Measurements from ENCODE around the gene LMO2. TPM values are rescaled to one million over a fixed set of nuclear protein-coding genes. Genes with fewer than 3 reads are reported as not detected.
"Not testable (repeated sequence)": the region's sequence is repeated elsewhere in the genome, so short reads cannot be mapped to it uniquely, and the experiment has no call there.

LMO2 gene
- total RNA-seq, 2 donors from 2014 or later: 37.0 to 74.3 TPM

DNA sequence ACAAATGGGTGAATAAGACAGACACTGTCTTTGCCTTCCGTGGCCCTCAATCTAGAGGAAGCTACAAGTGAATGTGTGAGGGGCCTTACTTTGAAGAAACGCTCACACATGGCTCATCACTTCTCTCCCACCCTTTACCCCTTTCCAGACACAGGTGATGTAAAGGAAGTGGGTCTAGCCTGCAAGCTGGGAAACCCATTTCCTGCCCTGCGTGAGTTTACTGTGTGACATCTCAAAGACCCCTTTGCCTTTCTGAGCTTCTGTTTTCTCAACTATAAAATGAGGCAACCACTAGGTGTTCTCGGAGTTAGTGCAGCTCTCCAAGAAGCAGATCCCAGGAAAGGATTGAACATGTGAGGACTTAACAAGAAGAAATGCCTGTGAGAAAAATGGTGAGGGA lies 43.1 kb upstream of the LMO2 start:
- H3K4me1 ChIP-seq (ENCODE audit: control insufficient read depth in 1 of 2, low read depth in 2 of 2): peaks cover 25 to 51% of the 10 kb centered on the region in 2 donors
- no peaks in the 10 kb centered on the region for H3K27me3 ChIP-seq (replicated peaks; ENCODE audit: insufficient read depth)
- TF ChIP-seq, protein P1, sequence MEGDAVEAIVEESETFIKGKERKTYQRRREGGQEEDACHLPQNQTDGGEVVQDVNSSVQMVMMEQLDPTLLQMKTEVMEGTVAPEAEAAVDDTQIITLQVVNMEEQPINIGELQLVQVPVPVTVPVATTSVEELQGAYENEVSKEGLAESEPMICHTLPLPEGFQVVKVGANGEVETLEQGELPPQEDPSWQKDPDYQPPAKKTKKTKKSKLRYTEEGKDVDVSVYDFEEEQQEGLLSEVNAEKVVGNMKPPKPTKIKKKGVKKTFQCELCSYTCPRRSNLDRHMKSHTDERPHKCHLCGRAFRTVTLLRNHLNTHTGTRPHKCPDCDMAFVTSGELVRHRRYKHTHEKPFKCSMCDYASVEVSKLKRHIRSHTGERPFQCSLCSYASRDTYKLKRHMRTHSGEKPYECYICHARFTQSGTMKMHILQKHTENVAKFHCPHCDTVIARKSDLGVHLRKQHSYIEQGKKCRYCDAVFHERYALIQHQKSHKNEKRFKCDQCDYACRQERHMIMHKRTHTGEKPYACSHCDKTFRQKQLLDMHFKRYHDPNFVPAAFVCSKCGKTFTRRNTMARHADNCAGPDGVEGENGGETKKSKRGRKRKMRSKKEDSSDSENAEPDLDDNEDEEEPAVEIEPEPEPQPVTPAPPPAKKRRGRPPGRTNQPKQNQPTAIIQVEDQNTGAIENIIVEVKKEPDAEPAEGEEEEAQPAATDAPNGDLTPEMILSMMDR (IDR thresholded peaks at IDR 0.05): no peak
- H3K27ac ChIP-seq: no peak overlapping the region
- H3K9me3 ChIP-seq: no peaks in the 10 kb centered on the region
- no peak for ATAC-seq (ENCODE audit: insufficient number of reproducible peaks, low FRiP score, low read depth)
- H3K36me3 ChIP-seq: no peaks in the 10 kb centered on the region
- no peak for DNase-seq (ENCODE audit: low spot score)
- no peak overlapping the region for H3K4me3 ChIP-seq

DNA sequence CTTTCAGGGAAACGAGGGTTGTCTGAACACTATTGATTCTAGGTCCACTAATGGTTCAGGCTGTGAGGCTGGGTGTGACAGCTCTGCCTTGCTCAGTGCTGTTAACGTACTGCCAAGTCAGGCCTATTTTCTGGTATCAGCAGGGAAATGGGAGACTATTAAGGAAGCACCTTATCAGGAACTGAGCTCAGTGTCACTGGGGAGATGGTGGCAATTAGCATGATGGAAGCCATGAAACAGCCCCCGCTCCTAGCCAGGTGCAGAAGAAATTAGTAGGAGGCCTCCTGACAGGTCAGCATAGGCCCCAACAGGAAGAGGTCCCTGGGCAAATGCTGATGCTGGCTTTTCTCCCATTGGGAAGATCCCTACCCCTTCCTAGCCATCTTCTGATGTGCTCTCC lies 42.6 kb upstream of the LMO2 start:
- H3K4me3 ChIP-seq: no peak overlapping the region
- DNase-seq (ENCODE audit: low spot score): no peak
- no peaks in the 10 kb centered on the region for H3K36me3 ChIP-seq
- no peaks in the 10 kb centered on the region for H3K27me3 ChIP-seq (replicated peaks; ENCODE audit: insufficient read depth)
- no peak for ATAC-seq (ENCODE audit: insufficient number of reproducible peaks, low FRiP score, low read depth)
- no peak overlapping the region for H3K27ac ChIP-seq
- TF ChIP-seq, protein P1 (IDR thresholded peaks at IDR 0.05): no peak
- H3K9me3 ChIP-seq: no peaks in the 10 kb centered on the region
- H3K4me1 ChIP-seq (ENCODE audit: control insufficient read depth in 1 of 2, low read depth in 2 of 2): peaks cover 27 to 55% of the 10 kb centered on the region in 2 donors

- H3K27ac ChIP-seq: no peak overlapping the region
- DNase-seq (ENCODE audit: low spot score) (no peak), ATAC-seq (ENCODE audit: insufficient number of reproducible peaks, low FRiP score, low read depth) (no peak)
- no peaks in the 10 kb centered on the region for H3K27me3 ChIP-seq (replicated peaks; ENCODE audit: insufficient read depth)
- H3K4me1 ChIP-seq (ENCODE audit: control insufficient read depth in 1 of 2, low read depth in 2 of 2): peaks cover 27 to 51% of the 10 kb centered on the region in 2 donors
- no peaks in the 10 kb centered on the region for H3K9me3 ChIP-seq
- no peak overlapping the region for H3K4me3 ChIP-seq
- TF ChIP-seq, protein P1 (IDR thresholded peaks at IDR 0.05): no peak
- no peaks in the 10 kb centered on the region for H3K36me3 ChIP-seq
Observed at GRCh38 chr11:33933602-33934001, 41.7 kb upstream of the LMO2 start.

DNA sequence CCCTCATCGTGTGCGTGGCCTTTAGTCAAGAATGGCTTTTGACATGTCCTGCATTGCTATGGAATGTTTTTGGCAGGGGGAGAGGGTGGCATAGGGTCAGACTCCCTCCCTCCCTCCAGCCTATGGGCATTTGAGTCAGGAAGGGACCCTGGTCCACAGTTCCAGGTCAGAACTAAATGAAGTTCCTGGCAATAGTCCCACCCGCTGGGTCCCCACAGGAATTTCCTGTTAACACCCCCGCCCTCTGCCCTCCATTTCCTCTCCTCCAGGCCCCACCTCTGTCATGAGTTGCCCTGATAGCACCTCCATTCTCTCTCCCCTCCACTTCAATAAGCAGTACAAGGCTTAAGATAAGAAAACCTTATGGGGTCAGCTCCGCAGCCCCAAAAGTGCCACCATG lies 40.8 kb upstream of the LMO2 start:
- ATAC-seq (ENCODE audit: insufficient number of reproducible peaks, low FRiP score, low read depth): no peak
- H3K27me3 ChIP-seq (replicated peaks; ENCODE audit: insufficient read depth): no peaks in the 10 kb centered on the region
- peak overlapping the region in 1 of 2 donors; percentile 64 for H3K27ac ChIP-seq
- H3K36me3 ChIP-seq: no peaks in the 10 kb centered on the region
- no peak overlapping the region for H3K4me3 ChIP-seq
- H3K9me3 ChIP-seq: no peaks in the 10 kb centered on the region
- no peak for DNase-seq (ENCODE audit: low spot score)
- H3K4me1 ChIP-seq (ENCODE audit: control insufficient read depth in 1 of 2, low read depth in 2 of 2): peaks cover 27 to 43% of the 10 kb centered on the region in 2 donors
- TF ChIP-seq, protein P1 (IDR thresholded peaks at IDR 0.05): no peak

GRCh38 chr11:33931739-33932366 lies 40.0 kb upstream of the LMO2 start:
- Histone ChIP-seq H3K4me1 (ENCODE audit: control insufficient read depth in 1 of 2, low read depth in 2 of 2) (peaks cover 18 to 36% of the 10 kb centered on the region in 2 donors), H3K27ac (peak overlapping the region; percentile 54 to 64)
- H3K36me3 ChIP-seq; DNase-seq (ENCODE audit: low spot score); ATAC-seq (ENCODE audit: insufficient number of reproducible peaks, low FRiP score, low read depth); H3K9me3 ChIP-seq; H3K4me3 ChIP-seq; H3K27me3 ChIP-seq (replicated peaks; ENCODE audit: insufficient read depth): not testable (repeated sequence)

GRCh38 chr11:33931067-33931466 lies 39.2 kb upstream of the LMO2 start:
- TF ChIP-seq, protein P1 (IDR thresholded peaks at IDR 0.05): no peak
- no peak for DNase-seq (ENCODE audit: low spot score)

More at GRCh38 chr11:33931067-33931466, 39.2 kb upstream of the LMO2 start:
- Histone ChIP-seq H3K36me3 (no peaks in the 10 kb centered on the region), H3K4me1 (ENCODE audit: control insufficient read depth in 1 of 2, low read depth in 2 of 2) (peaks cover 13 to 29% of the 10 kb centered on the region in 2 donors), H3K9me3 (no peaks in the 10 kb centered on the region), H3K27me3 (replicated peaks; ENCODE audit: insufficient read depth) (no peaks in the 10 kb centered on the region), H3K4me3 (peak overlapping the region; percentile 20), H3K27ac (peak overlapping the region; percentile 54 to 64)
- no peak for ATAC-seq (ENCODE audit: insufficient number of reproducible peaks, low FRiP score, low read depth)
